ENCODE data around the gene HAL. TPM values are rescaled to one million over a fixed set of nuclear protein-coding genes. Genes with fewer than 3 reads are reported as not detected.

The HAL gene
- total and polyA plus RNA-seq, 2 of the 13 experiments (the other 11 are each of a cell fraction or from before 2014, with no cell fraction given), result 0.89 to 37.8 TPM

GRCh38 chr12:95976416-95976832 is 19.7 kb downstream of the HAL start (continued):
- no peak for TF ChIP-seq ZBTB10 (CRISPR knock-in tag; IDR thresholded peaks at IDR 0.05; ENCODE audit: borderline replicate concordance)
- peak; percentile 18; the same call in 1 of the 2 replicates for TF ChIP-seq ZNF281 (CRISPR knock-in tag; IDR thresholded peaks at IDR 0.05; ENCODE audit: borderline replicate concordance)
- no peak for TF ChIP-seq TFDP1 (CRISPR knock-in tag; IDR thresholded peaks at IDR 0.05; ENCODE audit: borderline replicate concordance)
- TF ChIP-seq ATF3 (CRISPR knock-in tag; IDR thresholded peaks at IDR 0.05), result 0 out of 2 replicates have a peak, but pooled peaks have one; percentile 35
- TF ChIP-seq ZNF143 (CRISPR knock-in tag; IDR thresholded peaks at IDR 0.05), result no peak
- peak; percentile 77; the same call in 1 of the 2 replicates for TF ChIP-seq TARDBP (CRISPR knock-in tag; IDR thresholded peaks at IDR 0.05)
- peak; percentile 81; the same call in 1 of the 2 replicates for TF ChIP-seq ETV5 (CRISPR knock-in tag; IDR thresholded peaks at IDR 0.05; ENCODE audit: borderline replicate concordance)
- TF ChIP-seq CCDC6 (CRISPR knock-in tag; IDR thresholded peaks at IDR 0.05), result peak; percentile 53; the same call in 1 of the 2 replicates
- peak; percentile 81 for TF ChIP-seq NCOA2 (CRISPR knock-in tag; IDR thresholded peaks at IDR 0.05)
- 0 out of 2 replicates have a peak, but pooled peaks have one; percentile 33 for TF ChIP-seq HBP1 (CRISPR knock-in tag; IDR thresholded peaks at IDR 0.05; ENCODE audit: low read depth)
- TF ChIP-seq JARID2 (CRISPR knock-in tag; IDR thresholded peaks at IDR 0.05; ENCODE audit: insufficient replicate concordance), result no peak
- no peak for TF ChIP-seq ZNF276 (CRISPR knock-in tag; IDR thresholded peaks at IDR 0.05; ENCODE audit: low read depth)
- peak; percentile 69; the same call in 1 of the 2 replicates for TF ChIP-seq ZNF614 (CRISPR knock-in tag; IDR thresholded peaks at IDR 0.05; ENCODE audit: borderline replicate concordance)
- peak; percentile 52; the same call in 1 of the 2 replicates for TF ChIP-seq ZNF331 (CRISPR knock-in tag; IDR thresholded peaks at IDR 0.05)
- TF ChIP-seq ARNT (IDR thresholded peaks at IDR 0.05), result no peak
- no peak for TF ChIP-seq HMGXB4 (CRISPR knock-in tag; IDR thresholded peaks at IDR 0.05; ENCODE audit: borderline replicate concordance in 1 of 2, low read depth in 1 of 2)
- TF ChIP-seq ZNF768 (CRISPR knock-in tag; IDR thresholded peaks at IDR 0.05), result no peak
